CD4-positive, alpha-beta T cell treated with Interleukin-6 for 4 hours (primary cell): ENCODE results near the gene PPP1R3E.

ENCODE experiments used
- DNase-seq: peaks from one replicate; pipeline ENCODE4 v3.0.0-alpha.2; 2020; ENCODE audit warnings: mixed read lengths

The PPP1R3E gene

GRCh38 chr14:23322568-23323517 is 20.2 kb upstream of the PPP1R3E start:
- no peak for DNase-seq

DNA sequence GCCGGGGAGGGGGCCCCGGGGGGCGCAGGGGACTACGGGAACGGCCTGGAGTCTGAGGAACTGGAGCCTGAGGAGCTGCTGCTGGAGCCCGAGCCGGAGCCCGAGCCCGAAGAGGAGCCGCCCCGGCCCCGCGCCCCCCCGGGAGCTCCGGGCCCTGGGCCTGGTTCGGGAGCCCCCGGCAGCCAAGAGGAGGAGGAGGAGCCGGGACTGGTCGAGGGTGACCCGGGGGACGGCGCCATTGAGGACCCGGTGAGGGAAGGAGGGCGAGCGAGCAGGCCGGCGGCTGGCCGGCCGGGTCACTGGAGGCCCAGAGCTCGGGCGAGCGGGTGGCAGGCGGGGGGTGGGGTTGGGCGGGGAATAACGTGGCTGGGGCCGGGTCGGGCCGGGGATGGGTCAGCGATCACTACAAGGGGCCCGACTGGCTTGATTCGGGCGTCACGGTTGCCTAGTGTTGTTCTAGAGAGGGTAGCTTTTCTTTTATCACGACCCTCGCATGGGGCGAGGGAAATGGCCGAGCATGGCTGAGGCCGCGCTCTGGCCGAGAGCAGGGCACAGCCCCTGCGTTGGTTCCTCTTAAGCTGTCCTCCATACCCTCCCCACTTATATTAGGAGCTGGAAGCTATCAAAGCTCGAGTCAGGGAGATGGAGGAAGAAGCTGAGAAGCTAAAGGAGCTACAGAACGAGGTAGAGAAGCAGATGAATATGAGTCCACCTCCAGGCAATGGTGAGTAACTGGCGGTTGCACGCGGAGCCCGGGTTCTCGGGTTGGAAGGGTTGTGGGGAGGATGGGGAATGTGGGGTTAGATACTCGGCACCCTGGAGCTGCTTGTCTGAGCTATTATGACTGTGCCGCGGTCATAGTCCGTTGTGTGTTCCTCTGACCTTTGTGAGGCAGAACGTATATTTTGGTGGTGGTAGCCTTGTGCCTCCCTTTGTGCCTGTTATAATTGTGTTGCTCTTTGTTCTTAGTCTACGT is 19.2 kb upstream of the PPP1R3E start:
- DNase-seq: peak; percentile 51

GRCh38 chr14:23320584-23321571 is 18.2 kb upstream of the PPP1R3E start, which contains the start of gene PABPN1:
TSS of gene PABPN1 (plus strand) at chr14:23321457. CDS start at chr14:23321470, 13 bp downstream.
- DNase-seq: peak; percentile 98

GRCh38 chr14:23319746-23320583 is 17.3 kb upstream of the PPP1R3E start:
- DNase-seq: no peak

DNA sequence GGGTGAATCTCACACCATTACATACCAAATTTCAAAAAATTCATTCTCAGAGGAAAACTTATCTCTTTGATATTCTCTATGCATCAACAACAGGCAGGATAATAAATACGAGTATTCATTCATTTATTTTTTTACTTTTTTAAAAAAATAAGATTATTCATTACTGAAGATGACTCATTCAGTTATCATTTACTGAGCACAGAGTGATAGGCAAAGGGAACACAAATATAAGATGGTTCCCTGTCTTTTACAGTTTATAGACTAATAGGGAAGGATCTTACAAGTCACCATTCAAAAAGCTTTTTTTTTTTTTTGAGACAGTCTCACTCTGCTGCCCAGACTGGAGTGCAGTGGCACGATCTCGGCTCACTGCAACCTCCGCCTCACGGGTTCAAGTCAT is 13.6 kb upstream of the PPP1R3E start:
- DNase-seq: no peak

- no peak for DNase-seq
These were observed 7.9 kb upstream of the PPP1R3E start for GRCh38 chr14:23310546-23310945.

- DNase-seq: no peak
These were observed 6.2 kb upstream of the PPP1R3E start for GRCh38 chr14:23308721-23309445.

DNA sequence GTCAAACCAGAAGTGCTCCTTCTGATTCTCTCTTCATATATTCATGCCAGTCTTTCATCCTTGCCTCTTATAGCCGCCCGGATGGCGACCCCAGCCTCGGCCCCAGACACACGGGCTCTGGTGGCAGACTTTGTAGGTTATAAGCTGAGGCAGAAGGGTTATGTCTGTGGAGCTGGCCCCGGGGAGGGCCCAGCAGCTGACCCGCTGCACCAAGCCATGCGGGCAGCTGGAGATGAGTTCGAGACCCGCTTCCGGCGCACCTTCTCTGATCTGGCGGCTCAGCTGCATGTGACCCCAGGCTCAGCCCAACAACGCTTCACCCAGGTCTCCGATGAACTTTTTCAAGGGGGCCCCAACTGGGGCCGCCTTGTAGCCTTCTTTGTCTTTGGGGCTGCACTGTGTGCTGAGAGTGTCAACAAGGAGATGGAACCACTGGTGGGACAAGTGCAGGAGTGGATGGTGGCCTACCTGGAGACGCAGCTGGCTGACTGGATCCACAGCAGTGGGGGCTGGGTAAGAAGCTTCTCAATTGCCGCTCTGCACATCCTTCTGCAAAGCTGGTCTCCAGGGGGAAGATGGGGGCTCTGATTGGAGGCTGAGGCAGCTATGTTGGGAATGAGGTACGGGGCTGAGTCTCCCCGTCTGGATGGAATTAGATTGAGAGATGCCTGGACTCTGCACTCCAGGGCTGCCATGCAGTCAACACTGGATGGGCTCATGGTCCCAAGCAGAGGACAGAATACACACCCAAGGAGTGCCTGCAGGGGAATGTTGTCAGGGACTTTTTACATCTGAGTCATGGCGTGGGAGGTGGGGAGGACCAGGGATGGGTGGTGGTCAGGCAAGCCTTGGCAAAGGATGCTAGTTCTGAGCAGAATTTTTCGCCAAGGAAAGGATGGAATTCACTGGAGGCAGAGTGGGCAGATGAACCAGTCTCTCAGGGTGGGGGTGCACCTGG is 5.3 kb upstream of the PPP1R3E start:
- DNase-seq: no peak

DNA sequence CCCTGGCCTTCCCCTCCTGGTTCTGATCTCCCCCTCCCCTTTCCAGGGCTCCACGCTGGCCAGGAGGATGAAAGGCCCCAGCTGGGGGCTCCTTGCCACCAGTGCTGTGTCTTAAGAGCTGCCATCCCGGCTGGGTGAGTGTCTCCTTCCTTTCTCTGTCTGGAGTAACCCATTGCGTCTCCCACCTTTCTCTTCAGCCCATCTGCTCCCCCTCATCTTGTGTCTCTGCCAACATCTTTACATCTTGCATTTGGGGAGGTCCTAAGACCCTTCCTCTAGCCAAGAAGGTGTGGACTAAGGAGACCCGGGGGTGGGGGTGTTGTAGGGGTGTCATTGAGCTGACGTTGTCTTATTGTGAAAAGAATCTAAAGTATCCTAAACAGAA is 4.5 kb upstream of the PPP1R3E start:
- no peak for DNase-seq

DNA sequence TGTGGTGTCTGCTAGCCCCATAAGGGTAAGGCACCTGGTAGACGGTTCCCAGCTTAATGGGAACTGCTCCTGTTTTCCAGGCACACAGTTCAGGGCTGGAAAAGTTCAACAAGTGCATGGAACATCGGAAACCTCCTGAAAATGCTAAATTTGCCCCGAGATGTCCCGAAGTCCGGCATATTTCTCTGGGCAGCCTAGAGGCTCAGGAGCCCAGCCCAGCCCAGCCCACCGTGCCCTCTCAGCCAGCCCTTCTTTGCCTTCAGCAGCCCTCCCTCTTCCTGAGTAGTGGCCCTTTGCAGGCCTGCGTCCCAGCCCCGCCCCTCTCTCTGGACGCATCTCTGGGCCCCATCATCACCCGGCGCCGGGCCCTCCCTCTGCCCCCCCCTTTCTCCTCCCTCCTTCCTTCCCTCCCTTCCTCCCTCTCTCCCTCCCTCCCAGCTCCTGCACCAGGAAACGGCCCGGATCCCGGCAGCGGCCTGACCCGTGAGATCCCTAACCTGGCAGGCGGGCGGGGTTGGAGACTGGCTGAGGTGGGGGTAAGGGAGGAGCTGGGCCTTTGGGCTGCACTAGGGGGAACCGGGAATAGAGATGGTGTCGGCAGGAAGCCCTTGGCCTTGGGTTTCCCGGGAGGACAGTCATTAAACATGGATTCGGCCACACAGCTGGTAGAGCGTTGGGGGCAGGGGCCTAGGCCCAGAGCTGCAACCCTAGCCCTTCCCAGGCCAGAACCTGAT is 3.9 kb upstream of the PPP1R3E start, which contains the start of gene BCL2L2:
Gene BCL2L2 (plus strand): TSS at position 422 of the 734 bp plus-strand sequence. CDS start 935 bp downstream, outside the sequence.
- no peak for DNase-seq

- peak; percentile 66 for DNase-seq
These were observed 730 bp downstream of the PPP1R3E start for GRCh38 chr14:23301969-23302289.

GRCh38 chr14:23301288-23301968 is 1.2 kb downstream of the PPP1R3E start:
- DNase-seq: peak; percentile 98

- peak; percentile 19 for DNase-seq
These were observed 1.9 kb downstream of the PPP1R3E start for GRCh38 chr14:23300687-23301223.

DNA sequence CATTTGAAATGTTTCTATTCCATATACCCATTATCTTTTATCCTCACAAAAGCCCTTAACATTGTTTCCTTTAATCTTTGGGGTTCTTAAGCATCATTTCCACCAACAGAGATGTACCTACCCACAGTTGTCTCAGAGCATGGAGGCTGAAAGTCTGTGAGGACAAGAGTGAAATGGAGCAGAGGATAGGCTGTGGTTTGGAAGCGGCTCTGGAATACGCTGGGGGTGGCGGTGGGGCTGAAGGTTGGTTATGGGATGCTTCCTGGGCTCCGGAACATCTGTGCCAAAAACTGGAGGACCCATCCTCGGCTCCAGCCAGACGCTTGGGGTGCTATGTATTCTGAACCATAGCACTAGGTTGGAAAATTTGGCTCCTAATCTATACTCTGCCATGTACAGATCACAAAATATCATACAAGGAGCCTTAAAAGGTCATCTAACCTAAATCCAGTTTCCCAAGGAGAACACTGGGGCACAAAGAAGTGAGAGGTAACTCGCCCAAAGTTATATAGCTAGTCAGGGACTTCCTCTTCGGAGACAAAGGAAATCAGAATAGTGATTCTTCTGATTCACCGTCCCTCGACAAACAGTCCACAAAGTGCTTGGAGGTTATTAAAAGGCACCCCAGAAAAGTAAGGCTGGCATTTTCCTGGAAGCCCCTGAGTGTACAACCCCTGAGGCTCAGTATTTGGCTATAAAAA is 2.5 kb downstream of the PPP1R3E start:
- DNase-seq: no peak

- peak; percentile 21 for DNase-seq
These were observed 3.3 kb downstream of the PPP1R3E start for GRCh38 chr14:23299211-23299957.
